Motor neuron (in vitro differentiated cells): ENCODE data around the gene ATP4A. TPM values are rescaled to one million over a fixed set of nuclear protein-coding genes. Genes with fewer than 3 reads are reported as not detected.

ENCODE experiments used
- ATAC-seq, 8 experiments: fragments of 200-7000 bp; cut with Tn5 transposase; replicated peaks in 6 of 8; 2 replicates each; pipeline ENCODE4 v1.8.0; 2021; ENCODE audit warnings: mild to moderate bottlenecking in 8 of 8, moderate library complexity in 8 of 8
- H3K27ac ChIP-seq, 2 donors: fragments of 250-450 bp; sonication (Bioruptor Pico); 2 replicates each; pipeline ENCODE4 v1.9.0; 2021; ENCODE audit warnings: antibody characterized with exemption in 2 of 2, mild to moderate bottlenecking in 2 of 2, moderate library complexity in 1 of 2
- H3K4me1 ChIP-seq, 2 donors: fragments of 250-450 bp; sonication (Bioruptor Pico); replicated peaks in 1 of 2; 2 replicates each; pipeline ENCODE4 v1.6.1; 2021; ENCODE audit warnings: antibody characterized with exemption in 2 of 2, mild to moderate bottlenecking in 2 of 2, moderate library complexity in 1 of 2
- H3K4me3 ChIP-seq, 5 donors: fragments of 250-450 bp; sonication (Bioruptor Pico); 2 replicates each; pipeline ENCODE4 v1.9.0; 2021; ENCODE audit warnings: antibody characterized with exemption in 5 of 5, mild to moderate bottlenecking in 5 of 5, moderate library complexity in 4 of 5
- WGBS, 10 experiments: fragments of 450-650 bp; shearing (Covaris generic); methylation state at CpG; one replicate each; pipeline ENCODE4 v1.0.0; 2022; 5-methylcytosine and 5-hydroxymethylcytosine counted together
- in situ Hi-C, 9 experiments: fragments of 400-800 bp; cut with MboI; loops; one replicate each; pipeline ENCODE4 v1.15.0; 2021; ENCODE audit warnings: low sequenced_read_pairs in 9 of 9, low pct_unique_long_range_greater_than_20kb in 2 of 9; ENCODE audit not compliant: unreplicated experiment in 9 of 9
- total RNA-seq, 8 experiments: library from RNA; unstranded; fragments of 300-600 nt; gene quantifications; 2 replicates each; pipeline versions ENCODE4 v1.2.3 to v1.2.4, GENCODE V29; 2022

ATP4A gene
- total RNA-seq, 8 experiments from 2014 or later = 0.05 to 0.25 (median 0.11) TPM; not detected in 3

DNA sequence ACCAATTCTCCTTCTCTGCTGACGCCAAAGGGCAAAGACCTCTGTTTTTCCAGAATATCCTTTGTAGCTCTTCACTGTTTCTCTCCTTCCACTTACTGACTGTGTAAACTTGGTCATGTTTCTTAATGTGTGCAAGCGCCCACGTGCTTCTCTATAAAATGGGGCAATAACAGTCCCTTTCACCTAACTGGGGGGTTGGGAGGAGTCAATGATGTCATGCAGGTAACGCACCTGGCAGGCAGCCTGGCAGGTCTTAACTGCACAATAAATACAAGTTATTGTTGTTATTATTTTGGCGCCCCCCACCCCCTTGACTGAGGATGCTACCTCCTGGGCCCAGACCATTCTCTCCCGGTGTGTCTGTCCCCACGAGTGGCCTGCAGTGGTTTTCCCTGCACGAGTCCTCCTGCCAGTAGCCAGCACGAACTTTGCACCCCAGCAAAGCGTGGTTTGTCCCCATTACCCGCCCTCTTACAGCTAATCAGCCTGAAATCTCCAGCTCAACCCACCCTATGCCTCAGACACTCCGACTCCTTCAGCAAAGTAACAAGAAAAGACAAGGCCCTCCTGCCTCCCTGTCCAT is 40.6 kb downstream of the ATP4A start:
- H3K4me3 ChIP-seq = no peak overlapping the region
- 40 to 100% (median 90%) methylated on average over 1 to 6 of the region's 12 CpGs; no CpG with 5 or more reads in 1 of the 10 experiments for WGBS, 10 experiments
- no peak overlapping the region for H3K27ac ChIP-seq
- no peak for ATAC-seq
- no peaks in the 10 kb centered on the region for H3K4me1 ChIP-seq
- in situ Hi-C loops = no loop called here

GRCh38 chr19:35521124-35521743 is 42.2 kb downstream of the ATP4A start:
- in situ Hi-C loops = no loop called here
- H3K4me1 ChIP-seq = no peaks in the 10 kb centered on the region
- 0 to 80% (median 53%) methylated on average over 1 to 12 of the region's 16 CpGs; no CpG with 5 or more reads in 3 of the 10 experiments for WGBS, 10 experiments
- H3K27ac ChIP-seq = no peak overlapping the region
- ATAC-seq = peak in 3 of 8 experiments; percentile 11 to 41 (median 36)
- H3K4me3 ChIP-seq = no peak overlapping the region

GRCh38 chr19:35519291-35519690 is 44.2 kb downstream of the ATP4A start:
- no peak overlapping the region for H3K27ac ChIP-seq
- no peaks in the 10 kb centered on the region for H3K4me1 ChIP-seq
- peak in 3 of 8 experiments; percentile 47 to 88 (median 57) for ATAC-seq
- WGBS, 10 experiments = 0 to 100% (median 41%) methylated on average over 1 to 5 of the region's 7 CpGs; no CpG with 5 or more reads in 5 of the 10 experiments
- H3K4me3 ChIP-seq = no peak overlapping the region
- in situ Hi-C loops = no loop called here

GRCh38 chr19:35518313-35518712 is 45.1 kb downstream of the ATP4A start:
- peak in 3 of 8 experiments; percentile 19 to 58 (median 50) for ATAC-seq
- in situ Hi-C loops = no loop called here

GRCh38 chr19:35517342-35517741 is 46.1 kb downstream of the ATP4A start:
- no peak for ATAC-seq
- no peak overlapping the region for H3K27ac ChIP-seq
- 20 to 100% (median 88%) methylated on average over 1 to 2 of the region's 2 CpGs; no CpG with 5 or more reads in 4 of the 10 experiments for WGBS, 10 experiments
- H3K4me3 ChIP-seq = no peak overlapping the region
- H3K4me1 ChIP-seq = no peaks in the 10 kb centered on the region
- in situ Hi-C loops = no loop called here

More at GRCh38 chr19:35518313-35518712, 45.1 kb downstream of the ATP4A start:
- Histone ChIP-seq H3K27ac (no peak overlapping the region), H3K4me1 (no peaks in the 10 kb centered on the region), H3K4me3 (no peak overlapping the region)
- 0 to 72% (median 48%) methylated on average over 1 to 4 of the region's 6 CpGs; no CpG with 5 or more reads in 5 of the 10 experiments for WGBS, 10 experiments

GRCh38 chr19:35516310-35516709 is 47.1 kb downstream of the ATP4A start:
- Histone ChIP-seq H3K4me1 (no peaks in the 10 kb centered on the region), H3K4me3 (no peak overlapping the region), H3K27ac (no peak overlapping the region)
- ATAC-seq = no peak
- in situ Hi-C loops = no loop called here
- 76 to 100% (median 95%) methylated on average over 1 to 3 of the region's 3 CpGs; no CpG with 5 or more reads in 4 of the 10 experiments for WGBS, 10 experiments

GRCh38 chr19:35514282-35514809 is 49.1 kb downstream of the ATP4A start:
- H3K27ac ChIP-seq = no peak overlapping the region
- H3K4me1 ChIP-seq = no peaks in the 10 kb centered on the region
- peak in 5 of 8 experiments; percentile 34 to 71 (median 55) for ATAC-seq
- in situ Hi-C loops = no loop called here
- WGBS, 10 experiments = 7 to 79% (median 60%) methylated on average over 1 to 3 of the region's 20 CpGs; no CpG with 5 or more reads in 7 of the 10 experiments
- H3K4me3 ChIP-seq = no peak overlapping the region

DNA sequence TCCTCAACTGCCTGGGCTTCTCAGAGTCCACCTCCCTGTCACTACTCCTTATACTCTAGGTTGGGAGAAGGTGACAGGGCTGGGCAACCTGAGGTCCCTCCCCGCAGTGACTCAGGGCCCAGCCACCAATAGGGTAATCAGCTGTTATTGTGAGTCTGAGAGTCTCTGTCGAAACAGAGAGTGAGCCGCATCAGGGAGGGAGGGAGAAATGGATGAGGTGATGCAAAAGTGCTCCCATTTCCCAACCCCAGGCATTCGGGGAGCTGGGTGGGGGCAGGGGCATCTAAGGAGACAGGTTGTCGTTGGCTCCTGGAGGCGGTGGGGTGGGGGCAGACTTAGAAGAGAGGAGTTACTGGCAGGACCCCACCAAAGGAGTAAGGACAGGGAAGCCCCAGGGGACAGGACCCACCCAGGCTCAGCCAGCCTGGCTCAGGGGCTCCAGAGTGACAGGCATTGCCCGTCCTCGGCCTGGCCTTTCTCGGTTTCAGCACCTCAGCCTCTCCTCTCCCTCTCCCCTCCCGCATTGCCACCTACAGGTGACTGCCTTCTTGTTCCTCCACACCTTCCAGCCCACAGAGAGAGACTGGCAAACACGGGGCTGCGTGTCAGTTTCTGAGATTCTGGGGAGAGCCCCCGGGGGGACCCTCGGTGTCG is 49.7 kb downstream of the ATP4A start, which contains the start of gene DMKN:
Gene DMKN, minus strand, starts transcription at position 22 of the 654 bp plus-strand sequence. CDS start 174 bp downstream, outside the sequence.
- Histone ChIP-seq H3K4me3 (no peak within 1 kb of the TSS), H3K27ac (no peak within 1 kb of the TSS), H3K4me1 (no peaks in the 10 kb centered on the region)
- WGBS, 10 experiments = 0 to 49% (median 20%) methylated on average over 2 to 3 of the region's 15 CpGs; no CpG with 5 or more reads in 7 of the 10 experiments
- peak in 4 of 8 experiments; percentile 4 to 53 (median 32) for ATAC-seq
- in situ Hi-C loops = no loop called here

- ATAC-seq = no peak
- in situ Hi-C loops = no loop called here
- no peak overlapping the region for H3K4me3 ChIP-seq
- WGBS, 10 experiments = 39 to 91% (median 58%) methylated on average over 2 to 6 of the region's 15 CpGs; no CpG with 5 or more reads in 6 of the 10 experiments
- H3K27ac ChIP-seq = no peak overlapping the region
- no peaks in the 10 kb centered on the region for H3K4me1 ChIP-seq
Observed at GRCh38 chr19:35512831-35513627, 50.4 kb downstream of the ATP4A start.

GRCh38 chr19:35511337-35511736 is 52.1 kb downstream of the ATP4A start:
- in situ Hi-C loops = no loop called here
- no peak for ATAC-seq
- H3K27ac ChIP-seq = no peak overlapping the region
- 50 to 90% (median 89%) methylated on average over 1 to 5 of the region's 7 CpGs; no CpG with 5 or more reads in 6 of the 10 experiments for WGBS, 10 experiments
- no peaks in the 10 kb centered on the region for H3K4me1 ChIP-seq
- no peak overlapping the region for H3K4me3 ChIP-seq

- Histone ChIP-seq H3K27ac (no peak overlapping the region), H3K4me3 (peak overlapping the region in 2 of 5 donors; percentile 10 to 33)
Observed at GRCh38 chr19:35510626-35510964, 52.9 kb downstream of the ATP4A start.

GRCh38 chr19:35509861-35510625 is 53.4 kb downstream of the ATP4A start:
- peak; percentile 47 to 94 (median 90) for ATAC-seq
- Histone ChIP-seq H3K27ac (no peak overlapping the region), H3K4me1 (no peaks in the 10 kb centered on the region), H3K4me3 (peak overlapping the region in 4 of 5 donors; percentile 10 to 33 (median 15))
- 0 to 6% (median 3%) methylated on average over 2 to 25 of the region's 39 CpGs; no CpG with 5 or more reads in 2 of the 10 experiments for WGBS, 10 experiments
- in situ Hi-C loops = no loop called here

More at GRCh38 chr19:35510626-35510964, 52.9 kb downstream of the ATP4A start:
- H3K4me1 ChIP-seq = no peaks in the 10 kb centered on the region
- in situ Hi-C loops = no loop called here
- ATAC-seq = no peak
- WGBS, 10 experiments = 0 to 37% (median 20%) methylated on average over 1 to 10 of the region's 15 CpGs; no CpG with 5 or more reads in 5 of the 10 experiments
